Right lobe of liver (tissue), 4 donors: ENCODE results near the gene RCE1.

Source experiments
- CTCF ChIP-seq, 4 donors: fragments of 200-600 bp in 3 of 4; fragments of 450-650 bp in 1 of 4; IDR thresholded peaks; one replicate each; pipeline versions ENCODE4 v1.5.1 to v1.8.0; 2016 to 2022; ENCODE audit warnings: antibody characterized with exemption in 4 of 4, mild to moderate bottlenecking in 2 of 4
- POLR2A ChIP-seq: fragments of 450-650 bp; IDR thresholded peaks from one replicate; pipeline ENCODE4 v1.6.1; 2017; ENCODE audit warnings: antibody characterized with exemption, mild to moderate bottlenecking
- donor health status: DM: no; HTN: no; CAD: no.
- donor health status: DM: no; HTN: no; CAD: no.
- donor health status: DM: no; HTN: yes; CAD: no.

GRCh38 chr11:66823700-66824099, 19.5 kb upstream of the RCE1 start:
- TF ChIP-seq POLR2A (no peak), CTCF (IDR thresholded peaks at IDR 0.05) (no peak)
